LHCN-M2 (cell line): ENCODE data around the gene ISCU. TPM values are rescaled to one million over a fixed set of nuclear protein-coding genes. Genes with fewer than 3 reads are reported as not detected.

Experiments used
- DNase-seq: peaks from one replicate; pipeline ENCODE4 v3.0.0-alpha.2; 2012; ENCODE audit warnings: low read depth
- total RNA-seq: library from RNA; depleted of rRNA; stranded (reverse); fragments of >200 nt; gene quantifications from 2 replicates; pipeline ENCODE4 v1.2.3, GENCODE V29; 2014

Gene ISCU
- total RNA-seq, 1 experiment from 2014 or later, result 122 TPM

GRCh38 chr12:108603743-108604142 lies 41.3 kb downstream of the ISCU start:
- DNase-seq, result no peak

- DNase-seq, result no peak
Observed at GRCh38 chr12:108604208-108604941, 42.0 kb downstream of the ISCU start.

GRCh38 chr12:108605000-108605689 lies 42.7 kb downstream of the ISCU start:
- peak; percentile 43 for DNase-seq

GRCh38 chr12:108605690-108606406 lies 43.5 kb downstream of the ISCU start:
- no peak for DNase-seq

- DNase-seq, result no peak
Observed at GRCh38 chr12:108606492-108606891, 44.1 kb downstream of the ISCU start.

- no peak for DNase-seq
Observed at GRCh38 chr12:108607981-108608600, 45.7 kb downstream of the ISCU start.

- DNase-seq, result no peak
Observed at GRCh38 chr12:108608616-108609015, 46.2 kb downstream of the ISCU start.

- DNase-seq, result peak; percentile 69
Observed at GRCh38 chr12:108609537-108610335, 47.3 kb downstream of the ISCU start.

GRCh38 chr12:108610336-108610815 lies 48.0 kb downstream of the ISCU start:
- no peak for DNase-seq

GRCh38 chr12:108610856-108611605 lies 48.6 kb downstream of the ISCU start:
- no peak for DNase-seq

GRCh38 chr12:108611884-108612415 lies 49.6 kb downstream of the ISCU start:
- DNase-seq, result peak; percentile 96

GRCh38 chr12:108612788-108613282 lies 50.4 kb downstream of the ISCU start:
- no peak for DNase-seq

- DNase-seq, result no peak
Observed at GRCh38 chr12:108613548-108613947, 51.2 kb downstream of the ISCU start.

- DNase-seq, result no peak
Observed at GRCh38 chr12:108614041-108614440, 51.6 kb downstream of the ISCU start.

GRCh38 chr12:108614639-108615038 lies 52.2 kb downstream of the ISCU start:
- no peak for DNase-seq

- DNase-seq, result no peak
Observed at GRCh38 chr12:108615918-108616317, 53.5 kb downstream of the ISCU start.

- DNase-seq, result no peak
Observed at GRCh38 chr12:108616359-108616758, 54.0 kb downstream of the ISCU start.

- no peak for DNase-seq
Observed at GRCh38 chr12:108616941-108617858, 54.8 kb downstream of the ISCU start.
